ENCODE measurements around the gene SLC31A2.

The SLC31A2 gene

DNA sequence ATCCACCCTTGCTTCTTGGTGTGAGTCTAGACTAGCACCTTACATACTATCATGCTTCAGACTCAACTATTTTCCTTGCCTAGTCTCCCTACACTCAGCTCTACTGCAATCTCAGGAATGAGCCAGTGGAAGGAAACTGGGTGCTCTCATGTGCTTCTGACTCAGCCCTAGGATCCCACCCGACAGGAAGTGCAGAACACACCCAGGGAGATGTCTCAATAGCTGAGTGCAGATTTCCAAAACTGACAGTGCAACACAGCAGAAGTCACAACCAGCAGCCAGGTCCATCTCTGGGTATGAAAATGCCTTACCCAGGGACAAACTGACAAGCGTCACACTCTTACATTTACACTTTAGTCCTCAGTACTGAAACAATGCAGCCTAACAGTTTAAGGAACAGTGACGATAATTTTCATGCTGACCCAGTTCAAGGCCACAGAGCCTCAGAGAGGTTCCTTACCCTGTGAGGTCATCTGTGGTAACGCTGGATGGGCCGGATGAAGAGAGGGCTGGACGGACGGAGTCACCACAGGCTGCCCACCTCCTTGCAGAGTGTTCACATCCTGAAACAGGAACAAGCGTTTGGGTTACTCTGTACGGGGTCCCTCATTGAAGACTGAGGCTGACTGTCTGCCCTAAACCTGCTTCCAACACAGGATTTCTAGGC, 37.3 kb downstream of the SLC31A2 start:
- no peak for DNase-seq

DNA sequence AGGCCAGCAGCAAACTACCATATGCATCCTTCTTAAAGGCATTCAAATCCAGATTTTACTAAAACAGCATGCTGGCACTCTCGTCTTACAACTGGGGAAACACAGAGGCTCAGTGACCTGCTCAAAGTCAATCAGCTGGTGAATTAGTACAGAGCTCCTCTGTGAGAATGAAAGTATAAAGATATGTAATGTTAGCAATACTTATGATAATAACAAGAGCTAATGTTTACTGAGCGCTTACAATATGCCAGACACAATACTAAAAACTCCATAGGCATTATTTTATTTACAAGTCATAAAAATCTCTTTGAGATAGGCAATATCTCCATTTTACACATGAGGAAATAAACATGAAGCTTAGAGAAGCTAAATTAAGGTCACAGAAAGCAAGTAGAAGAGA, 41.6 kb downstream of the SLC31A2 start:
- DNase-seq: no peak

DNA sequence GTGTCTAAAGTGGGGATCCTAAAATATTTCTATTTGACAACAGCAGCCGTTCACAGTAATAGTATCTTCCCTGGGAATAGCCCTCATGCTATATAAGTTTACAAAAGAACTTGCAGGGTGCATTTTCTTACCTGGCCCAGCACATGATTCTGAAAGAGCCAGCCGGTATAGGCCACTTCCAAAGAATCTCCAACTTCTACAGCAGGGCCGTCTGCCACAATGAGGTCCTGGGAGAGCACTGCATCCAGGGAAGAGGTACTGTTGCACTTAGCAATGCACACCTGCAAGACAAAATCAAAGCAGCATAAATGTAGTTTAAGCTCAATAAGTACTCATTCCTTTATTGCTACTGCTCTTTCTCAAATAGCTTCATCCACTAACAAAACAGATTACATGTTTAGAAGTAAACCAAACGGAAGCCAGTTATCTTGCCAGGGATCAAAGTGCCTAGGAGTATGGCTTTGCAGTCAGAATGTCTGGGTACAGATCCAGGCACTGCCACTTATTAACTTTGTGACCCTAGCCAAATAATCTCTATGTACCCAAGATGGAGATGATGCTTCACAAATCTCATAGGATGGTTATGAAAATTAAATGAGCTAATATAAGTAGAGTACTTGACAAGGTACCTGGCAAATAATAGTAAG, 49.0 kb downstream of the SLC31A2 start:
- DNase-seq: no peak

GRCh38 chr9:113205432-113205831, 54.6 kb downstream of the SLC31A2 start:
- DNase-seq: no peak

- DNase-seq: no peak
Measured at GRCh38 chr9:113205861-113206260, 55.1 kb downstream of the SLC31A2 start.

DNA sequence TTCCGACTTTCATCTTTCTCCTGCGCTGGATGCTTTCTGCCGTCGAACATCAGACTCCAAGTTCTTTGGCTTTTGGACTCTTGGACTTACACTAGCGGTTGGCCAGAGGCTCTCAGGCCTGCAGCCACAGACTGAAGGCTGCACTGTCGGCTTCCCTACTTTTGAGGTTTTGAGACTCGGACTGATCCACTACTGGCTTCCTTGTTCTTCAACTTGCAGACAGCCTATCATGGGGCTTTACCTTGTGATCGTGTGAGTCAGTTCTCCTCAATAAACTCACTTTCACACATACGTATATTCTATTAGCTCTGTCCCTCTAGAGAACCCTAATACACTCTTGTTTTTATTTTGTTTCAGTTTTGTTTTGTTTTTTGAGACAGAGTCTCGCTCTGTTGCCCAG, 60.0 kb downstream of the SLC31A2 start:
- DNase-seq: no peak

Data from activated effector memory CD4-positive, alpha-beta T cell treated with anti-CD3 and anti-CD28 coated beads, Interleukin-2, amount 50 U/mL, for 16 hours (primary cell).